VCaP (cell line): ENCODE results near the gene PKP1.
A peak's percentile ranks its signal among the peaks of the same experiment; 100 is the strongest.

Experiments used
- H3K27ac ChIP-seq: fragments of 450-650 bp; 2 replicates; pipeline ENCODE4 v1.5.1; 2017
- TF ChIP-seq, protein P1 (sequence below): fragments of 450-650 bp; conservative IDR thresholded peaks from 2 replicates; pipeline ENCODE4 v1.5.1; 2017; ENCODE audit warnings: mild to moderate bottlenecking, moderate library complexity

Gene PKP1

DNA sequence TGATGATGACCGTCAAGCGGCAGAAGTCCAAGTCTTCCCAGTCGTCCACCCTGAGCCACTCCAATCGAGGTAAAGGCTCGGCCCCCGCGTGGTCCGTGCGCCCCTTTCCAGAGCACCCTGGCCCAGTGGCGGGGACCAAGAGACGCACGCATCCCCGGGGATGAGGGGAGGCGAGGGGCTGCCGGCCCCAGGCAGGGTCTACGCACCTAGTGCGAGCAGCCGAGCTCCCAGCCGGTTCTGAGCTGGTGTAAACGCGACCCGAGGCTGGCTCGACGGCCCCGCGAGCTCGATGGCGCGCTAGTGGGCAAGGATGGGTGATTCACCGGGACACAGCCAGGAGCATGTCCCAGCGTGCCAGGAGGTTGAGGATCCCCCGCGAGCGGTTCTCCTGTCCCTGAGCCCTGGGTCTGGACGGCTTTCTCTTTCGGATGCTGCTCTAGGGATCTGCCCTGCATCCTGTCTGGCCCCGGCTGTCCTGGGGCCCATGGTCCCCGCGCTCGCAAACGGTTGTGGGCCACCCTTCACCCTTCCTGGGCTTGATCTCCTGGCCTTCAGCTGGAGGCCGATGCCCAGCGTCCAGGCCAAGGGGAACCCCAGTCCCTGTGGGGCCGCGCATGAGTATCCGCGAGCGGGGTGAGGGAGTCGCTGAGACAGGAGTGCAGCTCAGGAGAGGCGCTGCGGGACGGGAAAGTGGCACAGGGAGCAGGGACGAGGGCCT, 689 bp downstream of the PKP1 start:
- peak overlapping the region; percentile 97 for H3K27ac ChIP-seq
- TF ChIP-seq, protein P1, sequence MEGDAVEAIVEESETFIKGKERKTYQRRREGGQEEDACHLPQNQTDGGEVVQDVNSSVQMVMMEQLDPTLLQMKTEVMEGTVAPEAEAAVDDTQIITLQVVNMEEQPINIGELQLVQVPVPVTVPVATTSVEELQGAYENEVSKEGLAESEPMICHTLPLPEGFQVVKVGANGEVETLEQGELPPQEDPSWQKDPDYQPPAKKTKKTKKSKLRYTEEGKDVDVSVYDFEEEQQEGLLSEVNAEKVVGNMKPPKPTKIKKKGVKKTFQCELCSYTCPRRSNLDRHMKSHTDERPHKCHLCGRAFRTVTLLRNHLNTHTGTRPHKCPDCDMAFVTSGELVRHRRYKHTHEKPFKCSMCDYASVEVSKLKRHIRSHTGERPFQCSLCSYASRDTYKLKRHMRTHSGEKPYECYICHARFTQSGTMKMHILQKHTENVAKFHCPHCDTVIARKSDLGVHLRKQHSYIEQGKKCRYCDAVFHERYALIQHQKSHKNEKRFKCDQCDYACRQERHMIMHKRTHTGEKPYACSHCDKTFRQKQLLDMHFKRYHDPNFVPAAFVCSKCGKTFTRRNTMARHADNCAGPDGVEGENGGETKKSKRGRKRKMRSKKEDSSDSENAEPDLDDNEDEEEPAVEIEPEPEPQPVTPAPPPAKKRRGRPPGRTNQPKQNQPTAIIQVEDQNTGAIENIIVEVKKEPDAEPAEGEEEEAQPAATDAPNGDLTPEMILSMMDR: no peak

DNA sequence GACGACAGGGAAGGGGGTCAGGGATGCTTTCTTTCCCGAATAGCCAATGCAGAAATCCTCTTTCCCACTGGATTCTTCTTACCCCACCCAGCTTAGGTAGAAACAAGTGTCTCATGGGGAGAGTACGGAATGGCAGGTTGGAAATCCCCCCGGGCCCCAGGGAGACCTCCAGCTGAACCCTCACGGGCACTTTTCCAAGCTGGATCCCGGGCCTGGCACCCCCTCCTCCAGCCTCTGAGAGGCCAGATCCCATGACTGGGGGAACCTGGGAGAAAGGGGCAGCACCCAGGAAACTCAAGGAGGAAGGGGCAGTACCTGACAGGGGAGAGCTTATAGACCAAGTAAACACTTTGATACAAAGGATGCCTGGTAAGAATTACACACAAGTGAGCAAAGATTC, 1.3 kb downstream of the PKP1 start:
- TF ChIP-seq, protein P1: no peak
- H3K27ac ChIP-seq: peak overlapping the region; percentile 97

DNA sequence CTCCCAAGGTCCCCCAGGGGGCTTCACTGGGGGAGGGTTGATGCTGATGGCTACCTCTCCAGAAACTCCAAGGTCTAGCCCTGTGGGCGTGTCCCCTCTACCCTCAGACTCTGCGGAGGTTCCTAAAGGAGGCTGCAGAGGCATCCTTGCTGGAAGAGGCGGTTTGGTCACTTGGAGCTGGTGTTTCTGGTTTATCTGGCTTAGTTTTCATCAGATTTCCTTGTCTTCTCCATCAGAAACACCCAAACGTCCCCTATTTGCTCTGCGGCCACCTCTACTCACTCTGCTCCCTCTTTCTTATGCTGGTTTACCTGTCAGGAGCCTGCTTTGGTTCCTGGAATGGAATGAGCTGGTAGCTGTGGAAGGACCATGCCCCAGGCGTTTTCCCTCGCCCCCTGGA, 2.5 kb downstream of the PKP1 start:
- peak overlapping the region; percentile 97; the same call in 1 of the 2 replicates for H3K27ac ChIP-seq

DNA sequence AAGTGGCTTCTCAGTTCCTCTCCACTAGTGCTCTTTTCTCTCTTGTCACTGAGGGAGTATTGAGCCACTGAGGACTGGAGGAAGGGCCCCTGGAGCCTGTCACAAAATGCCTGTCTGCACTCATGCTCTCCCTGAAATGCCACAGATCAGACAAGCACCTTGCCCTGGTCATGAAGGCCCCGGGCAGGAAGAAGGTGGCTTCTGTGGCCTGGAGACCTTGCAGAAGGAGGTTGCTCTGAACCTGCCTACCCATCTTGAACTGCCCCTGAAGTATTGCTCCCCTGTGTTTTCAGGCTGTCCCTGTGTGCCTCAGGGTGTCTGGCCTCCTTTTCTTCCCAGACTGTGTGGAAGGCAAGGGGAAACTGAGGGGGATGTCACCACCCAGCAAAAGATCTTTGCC, 3.1 kb downstream of the PKP1 start:
- TF ChIP-seq, protein P1: no peak
- 0 out of 2 replicates have a peak overlapping the region, but pooled peaks have one; percentile 97 for H3K27ac ChIP-seq

More for the DNA sequence above, 2.5 kb downstream of the PKP1 start:
- TF ChIP-seq, protein P1: no peak

DNA sequence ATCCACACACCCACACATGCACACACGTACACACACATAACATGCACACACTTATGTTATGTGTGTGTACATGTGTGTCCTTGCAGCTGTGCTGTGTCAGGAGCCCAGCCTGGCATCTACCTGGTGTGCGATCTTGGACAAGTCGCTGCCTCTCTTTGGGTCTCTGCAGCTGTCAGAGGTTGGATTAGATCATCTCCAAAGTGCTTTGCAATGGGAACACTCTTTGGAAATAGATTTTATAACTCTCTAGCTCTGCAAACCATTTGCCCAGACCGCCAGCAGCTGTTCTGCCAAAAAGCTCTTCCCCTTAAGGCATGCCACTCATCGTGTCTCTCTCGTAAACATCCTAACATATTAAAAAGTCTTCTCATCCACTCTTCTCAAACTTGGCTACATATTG, 4.7 kb downstream of the PKP1 start:
- H3K27ac ChIP-seq: no peak overlapping the region
- TF ChIP-seq, protein P1: no peak

DNA sequence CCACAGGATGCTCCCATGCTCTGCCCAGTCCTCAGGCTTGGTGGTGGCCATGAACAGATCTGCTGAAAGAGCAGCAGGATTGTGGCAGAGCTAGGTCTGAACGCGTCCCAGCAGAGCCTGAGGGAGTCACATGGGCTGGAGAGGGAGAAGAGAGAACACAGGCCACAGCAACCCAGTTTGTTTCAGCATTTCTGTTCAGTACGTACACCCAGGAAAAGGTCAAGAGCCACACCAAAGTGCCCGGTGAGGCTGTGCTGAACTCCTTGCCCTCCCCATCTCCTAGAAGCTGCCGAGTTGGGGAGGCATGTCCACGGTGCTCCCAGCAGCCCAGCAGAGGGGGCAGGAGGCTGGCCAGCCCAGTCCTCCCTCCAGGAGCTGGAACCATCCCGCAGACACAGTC, 5.5 kb downstream of the PKP1 start:
- TF ChIP-seq, protein P1: no peak
- no peak overlapping the region for H3K27ac ChIP-seq

DNA sequence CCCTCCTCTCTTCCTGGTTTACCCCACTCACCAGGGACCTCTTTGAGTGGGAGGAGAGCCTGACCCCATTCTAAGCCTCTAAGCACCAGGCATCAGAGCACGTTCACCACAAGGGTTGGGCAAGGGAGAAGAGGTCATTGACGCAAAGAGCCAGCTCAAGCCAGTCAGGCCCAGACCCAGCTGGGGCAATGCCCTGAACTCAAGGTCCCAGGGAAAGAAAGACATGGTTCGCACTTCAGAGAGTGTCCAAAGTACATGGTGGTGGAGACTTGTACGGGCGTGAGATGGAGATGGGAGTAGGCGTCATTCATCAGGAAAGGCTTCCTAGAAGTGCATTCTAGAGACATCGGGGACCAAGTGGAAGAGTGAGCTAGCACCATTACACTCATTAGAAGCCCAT, 7.2 kb downstream of the PKP1 start:
- H3K27ac ChIP-seq: no peak overlapping the region
- TF ChIP-seq, protein P1: no peak
